ENCODE measurements around the gene GCFC2.

Gene GCFC2

GRCh38 chr2:75722687-75723086, 12.0 kb upstream of the GCFC2 start:
- Histone ChIP-seq H3K4me3 (ENCODE audit: insufficient read depth in 1 of 2, low read depth in 1 of 2, low read length in 2 of 2) (no peak overlapping the region), H2BK15ac (ENCODE audit: low read depth, poor library complexity, severe bottlenecking) (no peak overlapping the region), H3K4ac (ENCODE audit: low read depth in 1 of 2, low read length in 2 of 2) (no peak overlapping the region), H2BK12ac (ENCODE audit: low read length in 2 of 2) (no peak overlapping the region), H3K27ac (ENCODE audit: low read length, poor library complexity, severe bottlenecking) (no peak overlapping the region), H3K23ac (ENCODE audit: low read length in 2 of 2) (no peak overlapping the region), H4K91ac (ENCODE audit: low read length) (no peak overlapping the region), H3K14ac (ENCODE audit: low read length in 2 of 2) (no peak overlapping the region), H3K4me2 (ENCODE audit: low read length, poor library complexity, severe bottlenecking) (no peak overlapping the region), H2BK120ac (ENCODE audit: low read depth, low read length) (no peak overlapping the region), H3K9me3 (ENCODE audit: control insufficient read depth, low read length) (no peaks in the 10 kb centered on the region), H3K18ac (ENCODE audit: low read depth in 1 of 2, low read length in 2 of 2) (no peak overlapping the region), H2AFZ (ENCODE audit: low read depth, low read length) (no peak overlapping the region), H3K27me3 (ENCODE audit: control insufficient read depth in 1 of 2, insufficient read depth in 1 of 2, low read length in 2 of 2) (peaks cover 4 to 30% of the 10 kb centered on the region in 2 experiments), H3K4me1 (ENCODE audit: control insufficient read depth, insufficient read depth, low read depth, low read length) (no peaks in the 10 kb centered on the region), H2BK5ac (ENCODE audit: low read depth, low read length, poor library complexity, severe bottlenecking) (no peak overlapping the region), H3K36me3 (ENCODE audit: control insufficient read depth in 1 of 2, insufficient read depth in 2 of 2, low read depth in 1 of 2, low read length in 2 of 2) (no peaks in the 10 kb centered on the region), H3K9ac (ENCODE audit: low read length) (no peak overlapping the region), H4K8ac (ENCODE audit: low read length) (no peak overlapping the region), H3K79me1 (replicated peaks; ENCODE audit: low read length, poor library complexity, severe bottlenecking) (no peaks in the 10 kb centered on the region), H2AK5ac (ENCODE audit: low read length, severe bottlenecking) (no peak overlapping the region)
- no peak for DNase-seq

GRCh38 chr2:75720525-75720924, 9.8 kb upstream of the GCFC2 start:
- Histone ChIP-seq H4K8ac (ENCODE audit: low read length) (no peak overlapping the region), H3K14ac (ENCODE audit: low read length in 2 of 2) (no peak overlapping the region), H2BK120ac (ENCODE audit: low read depth, low read length) (no peak overlapping the region), H3K4me3 (ENCODE audit: insufficient read depth in 1 of 2, low read depth in 1 of 2, low read length in 2 of 2) (no peak overlapping the region), H3K27me3 (ENCODE audit: control insufficient read depth in 1 of 2, insufficient read depth in 1 of 2, low read length in 2 of 2) (peaks cover 4 to 12% of the 10 kb centered on the region in 2 experiments), H4K91ac (ENCODE audit: low read length) (no peak overlapping the region), H2BK5ac (ENCODE audit: low read depth, low read length, poor library complexity, severe bottlenecking) (no peak overlapping the region), H3K23ac (ENCODE audit: low read length in 2 of 2) (no peak overlapping the region), H3K9ac (ENCODE audit: low read length) (no peak overlapping the region), H3K36me3 (ENCODE audit: control insufficient read depth in 1 of 2, insufficient read depth in 2 of 2, low read depth in 1 of 2, low read length in 2 of 2) (no peaks in the 10 kb centered on the region), H3K18ac (ENCODE audit: low read depth in 1 of 2, low read length in 2 of 2) (no peak overlapping the region), H3K4ac (ENCODE audit: low read depth in 1 of 2, low read length in 2 of 2) (no peak overlapping the region), H3K27ac (ENCODE audit: low read length, poor library complexity, severe bottlenecking) (no peak overlapping the region), H3K4me1 (ENCODE audit: control insufficient read depth, insufficient read depth, low read depth, low read length) (no peaks in the 10 kb centered on the region), H2BK15ac (ENCODE audit: low read depth, poor library complexity, severe bottlenecking) (no peak overlapping the region), H3K4me2 (ENCODE audit: low read length, poor library complexity, severe bottlenecking) (no peak overlapping the region), H3K9me3 (ENCODE audit: control insufficient read depth, low read length) (no peaks in the 10 kb centered on the region), H2BK12ac (ENCODE audit: low read length in 2 of 2) (no peak overlapping the region), H3K79me1 (replicated peaks; ENCODE audit: low read length, poor library complexity, severe bottlenecking) (no peaks in the 10 kb centered on the region), H2AK5ac (ENCODE audit: low read length, severe bottlenecking) (no peak overlapping the region), H2AFZ (ENCODE audit: low read depth, low read length) (no peak overlapping the region)
- DNase-seq = no peak
- no CpG with 5 or more reads among the region's 1 CpG for WGBS

DNA sequence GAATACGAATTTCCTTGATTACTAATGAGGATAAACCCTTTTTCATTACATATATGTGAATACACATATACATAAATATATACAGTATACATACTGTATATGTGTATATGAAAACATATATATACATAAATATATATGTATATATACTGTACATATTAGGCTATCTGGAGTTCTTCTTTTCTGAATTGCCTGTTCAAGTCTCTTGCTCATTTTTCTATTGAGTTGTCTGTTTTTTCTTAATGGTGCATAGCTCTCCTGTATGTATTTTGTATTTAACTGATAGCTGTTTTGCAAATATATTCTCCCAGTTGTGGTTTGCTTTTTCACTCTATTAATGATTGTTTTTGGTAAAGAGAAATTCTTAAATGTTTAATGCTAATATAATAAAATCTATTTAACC, 8.9 kb upstream of the GCFC2 start:
- no CpG with 5 or more reads among the region's 1 CpG for WGBS
- Histone ChIP-seq H3K27me3 (ENCODE audit: control insufficient read depth in 1 of 2, insufficient read depth in 1 of 2, low read length in 2 of 2) (peaks cover 4 to 12% of the 10 kb centered on the region in 2 experiments), H3K79me1 (replicated peaks; ENCODE audit: low read length, poor library complexity, severe bottlenecking) (no peaks in the 10 kb centered on the region)

DNA sequence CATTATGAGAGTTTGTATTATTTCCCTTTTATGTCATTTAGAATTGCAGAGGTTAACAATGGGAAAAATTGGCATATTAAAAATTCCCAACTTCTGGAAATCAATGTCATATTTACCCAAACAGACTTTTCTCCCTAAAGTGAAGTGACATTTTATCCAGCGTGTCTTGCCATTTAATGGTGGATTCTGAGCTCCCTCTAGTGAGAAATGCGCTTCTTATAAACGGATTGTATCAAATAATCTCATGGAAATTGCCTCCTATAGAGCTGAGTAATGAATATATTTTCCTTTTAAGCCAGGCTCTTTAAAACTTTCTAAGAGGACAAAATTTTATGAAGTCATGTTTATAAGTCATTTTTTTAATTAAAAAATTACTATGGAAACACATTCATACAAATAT, 5.7 kb upstream of the GCFC2 start:
- Histone ChIP-seq H3K9me3 (ENCODE audit: control insufficient read depth, low read length) (no peaks in the 10 kb centered on the region), H4K8ac (ENCODE audit: low read length) (no peak overlapping the region), H4K91ac (ENCODE audit: low read length) (no peak overlapping the region), H2BK5ac (ENCODE audit: low read depth, low read length, poor library complexity, severe bottlenecking) (no peak overlapping the region), H3K27ac (ENCODE audit: low read length, poor library complexity, severe bottlenecking) (no peak overlapping the region), H2BK15ac (ENCODE audit: low read depth, poor library complexity, severe bottlenecking) (no peak overlapping the region), H3K4me3 (ENCODE audit: insufficient read depth in 1 of 2, low read depth in 1 of 2, low read length in 2 of 2) (no peak overlapping the region), H3K4me2 (ENCODE audit: low read length, poor library complexity, severe bottlenecking) (no peak overlapping the region), H2BK12ac (ENCODE audit: low read length in 2 of 2) (no peak overlapping the region), H3K14ac (ENCODE audit: low read length in 2 of 2) (no peak overlapping the region), H2BK120ac (ENCODE audit: low read depth, low read length) (no peak overlapping the region), H3K23ac (ENCODE audit: low read length in 2 of 2) (no peak overlapping the region), H3K4ac (ENCODE audit: low read depth in 1 of 2, low read length in 2 of 2) (no peak overlapping the region), H3K27me3 (ENCODE audit: control insufficient read depth in 1 of 2, insufficient read depth in 1 of 2, low read length in 2 of 2) (no peaks in the 10 kb centered on the region), H3K79me1 (replicated peaks; ENCODE audit: low read length, poor library complexity, severe bottlenecking) (no peaks in the 10 kb centered on the region), H2AFZ (ENCODE audit: low read depth, low read length) (no peak overlapping the region), H3K18ac (ENCODE audit: low read depth in 1 of 2, low read length in 2 of 2) (no peak overlapping the region), H3K36me3 (ENCODE audit: control insufficient read depth in 1 of 2, insufficient read depth in 2 of 2, low read depth in 1 of 2, low read length in 2 of 2) (no peaks in the 10 kb centered on the region), H3K4me1 (ENCODE audit: control insufficient read depth, insufficient read depth, low read depth, low read length) (no peaks in the 10 kb centered on the region), H2AK5ac (ENCODE audit: low read length, severe bottlenecking) (no peak overlapping the region), H3K9ac (ENCODE audit: low read length) (no peak overlapping the region)
- 100% methylated on average over 1 of the region's 3 CpGs for WGBS
- DNase-seq = no peak

More for the DNA sequence above, 8.9 kb upstream of the GCFC2 start:
- Histone ChIP-seq H4K91ac (ENCODE audit: low read length) (no peak overlapping the region), H2AK5ac (ENCODE audit: low read length, severe bottlenecking) (no peak overlapping the region), H3K9ac (ENCODE audit: low read length) (no peak overlapping the region), H3K4me1 (ENCODE audit: control insufficient read depth, insufficient read depth, low read depth, low read length) (no peaks in the 10 kb centered on the region), H2AFZ (ENCODE audit: low read depth, low read length) (no peak overlapping the region), H3K4ac (ENCODE audit: low read depth in 1 of 2, low read length in 2 of 2) (no peak overlapping the region), H2BK120ac (ENCODE audit: low read depth, low read length) (no peak overlapping the region), H3K14ac (ENCODE audit: low read length in 2 of 2) (no peak overlapping the region), H3K4me2 (ENCODE audit: low read length, poor library complexity, severe bottlenecking) (no peak overlapping the region), H2BK5ac (ENCODE audit: low read depth, low read length, poor library complexity, severe bottlenecking) (no peak overlapping the region), H3K27ac (ENCODE audit: low read length, poor library complexity, severe bottlenecking) (no peak overlapping the region), H3K36me3 (ENCODE audit: control insufficient read depth in 1 of 2, insufficient read depth in 2 of 2, low read depth in 1 of 2, low read length in 2 of 2) (no peaks in the 10 kb centered on the region), H3K18ac (ENCODE audit: low read depth in 1 of 2, low read length in 2 of 2) (no peak overlapping the region), H3K4me3 (ENCODE audit: insufficient read depth in 1 of 2, low read depth in 1 of 2, low read length in 2 of 2) (no peak overlapping the region), H2BK12ac (ENCODE audit: low read length in 2 of 2) (no peak overlapping the region), H4K8ac (ENCODE audit: low read length) (no peak overlapping the region), H2BK15ac (ENCODE audit: low read depth, poor library complexity, severe bottlenecking) (no peak overlapping the region), H3K23ac (ENCODE audit: low read length in 2 of 2) (no peak overlapping the region), H3K9me3 (ENCODE audit: control insufficient read depth, low read length) (no peaks in the 10 kb centered on the region)
- DNase-seq = no peak
